T-helper 17 cell (primary cell): ENCODE data around the gene DRAM1. TPM values are rescaled to one million over a fixed set of nuclear protein-coding genes. Genes with fewer than 3 reads are reported as not detected.
A peak's percentile ranks its signal among the peaks of the same experiment; 100 is the strongest.

Experiments used
- ATAC-seq: fragments of 150-1000 bp; cut with Tn5 transposase; 2 replicates; pipeline ENCODE4 v1.10.0; 2021; ENCODE audit warnings: mild to moderate bottlenecking, moderate library complexity
- DNase-seq, 3 donors: peaks; one replicate each; pipeline versions ENCODE4 v3.0.0 to v3.0.0-alpha.2; 2020 to 2021
- H3K9me3 ChIP-seq: one replicate; pipeline ENCODE4 v1.7.0; 2013; ENCODE audit warnings: low read length, mild to moderate bottlenecking; ENCODE audit not compliant: control insufficient read depth, poor library complexity, severe bottlenecking
- H3K27ac Mint-ChIP-seq: one replicate; pipeline ENCODE4 v1.8.0; 2022; ENCODE audit warnings: mild to moderate bottlenecking, moderate library complexity, mixed read lengths
- H3K27me3 Mint-ChIP-seq: one replicate; pipeline ENCODE4 v1.8.0; 2022; ENCODE audit warnings: mixed read lengths
- H3K36me3 Mint-ChIP-seq: one replicate; pipeline ENCODE4 v1.8.0; 2022; ENCODE audit warnings: low read depth, mixed read lengths
- H3K4me1 Mint-ChIP-seq: one replicate; pipeline ENCODE4 v1.8.0; 2022; ENCODE audit warnings: mild to moderate bottlenecking, mixed read lengths
- H3K4me3 Mint-ChIP-seq: one replicate; pipeline ENCODE4 v1.8.0; 2022; ENCODE audit warnings: mild to moderate bottlenecking, moderate library complexity, mixed read lengths
- total RNA-seq, 4 donors: library from RNA in 2 of 4; stranded (reverse) in 2 of 4; gene quantifications; one replicate each; pipeline ENCODE4 v1.2.3 and lab custom pipeline; 2022 to 2026

The DRAM1 gene
- total RNA-seq (1 to 10 TPM; 1.8 to 3.1 TPM), total RNA-seq (lab: John Stamatoyannopoulos, UW) (1.4 to 2.0 reads per million in 2 donors)

DNA sequence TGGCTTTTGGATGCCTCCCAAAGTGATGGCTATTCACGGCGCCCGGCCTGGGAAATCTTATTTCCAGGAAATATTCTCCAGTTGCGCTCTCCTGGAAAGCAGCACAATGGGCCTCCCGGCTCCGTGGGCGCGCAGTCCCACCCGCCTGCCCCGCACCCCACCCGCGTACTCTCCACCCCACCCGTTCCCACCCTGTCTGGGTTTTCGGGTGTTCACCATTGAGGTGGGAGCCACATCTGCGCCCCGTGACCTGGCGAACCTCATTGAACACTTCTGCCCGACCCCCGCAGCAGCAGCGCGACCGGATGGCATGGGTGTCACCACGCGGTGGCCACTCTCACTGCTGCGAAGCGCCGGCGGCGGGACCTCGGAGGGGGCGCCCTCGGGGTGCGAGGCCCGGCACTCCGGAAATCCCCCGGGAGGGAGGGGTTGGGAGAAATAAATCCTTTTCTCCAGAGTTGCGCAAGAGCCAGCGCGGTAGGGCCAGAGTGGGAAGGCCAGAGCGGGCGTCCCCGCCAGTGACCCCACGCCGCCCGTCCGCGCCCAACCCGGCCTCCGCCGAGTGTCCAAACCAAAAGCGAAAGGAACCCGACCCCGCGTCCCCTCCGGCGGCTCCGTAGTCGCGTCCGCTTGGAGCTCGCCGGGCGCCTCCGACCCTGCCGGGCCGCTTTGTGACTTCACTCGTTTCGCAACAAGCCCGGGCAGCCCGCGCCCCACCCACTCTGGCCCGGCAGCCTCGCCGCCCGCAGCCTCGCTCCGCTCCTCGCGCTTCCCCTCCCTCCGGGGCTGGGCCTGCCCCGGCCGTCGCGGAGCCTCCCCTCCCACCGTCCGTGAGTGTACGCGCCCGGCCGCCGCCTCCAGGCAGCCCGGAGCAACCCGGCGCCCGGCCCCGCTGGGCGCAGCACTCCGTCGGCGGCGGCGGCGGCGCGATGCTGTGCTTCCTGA is at the start of gene DRAM1:
DRAM1 (plus strand) TSS at position 720 of the 945 bp plus-strand sequence; CDS start at position 930, 210 bp downstream.
- peak; percentile 51 to 58 (median 52) for DNase-seq
- ATAC-seq: peak; percentile 91
- peak within 1 kb of the TSS; percentile 83 for H3K27ac Mint-ChIP-seq
- H3K27me3 Mint-ChIP-seq: no peaks in the 10 kb centered on the region
- no peaks in the 10 kb centered on the region for H3K36me3 Mint-ChIP-seq
- peaks cover 13% of the 10 kb centered on the region for H3K4me1 Mint-ChIP-seq
- H3K9me3 ChIP-seq: no peaks in the 10 kb centered on the region
- H3K4me3 Mint-ChIP-seq: peak within 1 kb of the TSS; percentile 96

GRCh38 chr12:101828463-101829196 is 48.8 kb upstream of the DRAM1 start:
- peak overlapping the region; percentile 63 for H3K4me3 Mint-ChIP-seq
- DNase-seq (no peak), ATAC-seq (no peak)
- H3K27ac Mint-ChIP-seq: peak overlapping the region; percentile 72
- peaks cover 24% of the 10 kb centered on the region for H3K4me1 Mint-ChIP-seq
- H3K27me3 Mint-ChIP-seq: no peaks in the 10 kb centered on the region
- H3K9me3 ChIP-seq: no peaks in the 10 kb centered on the region
- H3K36me3 Mint-ChIP-seq: no peaks in the 10 kb centered on the region

- no peak for ATAC-seq
- no peaks in the 10 kb centered on the region for H3K9me3 ChIP-seq
- DNase-seq: no peak
- H3K36me3 Mint-ChIP-seq: no peaks in the 10 kb centered on the region
- peak overlapping the region; percentile 72 for H3K27ac Mint-ChIP-seq
- peak overlapping the region; percentile 93 for H3K4me3 Mint-ChIP-seq
- peaks cover 22% of the 10 kb centered on the region for H3K4me1 Mint-ChIP-seq
- no peaks in the 10 kb centered on the region for H3K27me3 Mint-ChIP-seq
Measured at GRCh38 chr12:101829639-101830366, 47.6 kb upstream of the DRAM1 start.

DNA sequence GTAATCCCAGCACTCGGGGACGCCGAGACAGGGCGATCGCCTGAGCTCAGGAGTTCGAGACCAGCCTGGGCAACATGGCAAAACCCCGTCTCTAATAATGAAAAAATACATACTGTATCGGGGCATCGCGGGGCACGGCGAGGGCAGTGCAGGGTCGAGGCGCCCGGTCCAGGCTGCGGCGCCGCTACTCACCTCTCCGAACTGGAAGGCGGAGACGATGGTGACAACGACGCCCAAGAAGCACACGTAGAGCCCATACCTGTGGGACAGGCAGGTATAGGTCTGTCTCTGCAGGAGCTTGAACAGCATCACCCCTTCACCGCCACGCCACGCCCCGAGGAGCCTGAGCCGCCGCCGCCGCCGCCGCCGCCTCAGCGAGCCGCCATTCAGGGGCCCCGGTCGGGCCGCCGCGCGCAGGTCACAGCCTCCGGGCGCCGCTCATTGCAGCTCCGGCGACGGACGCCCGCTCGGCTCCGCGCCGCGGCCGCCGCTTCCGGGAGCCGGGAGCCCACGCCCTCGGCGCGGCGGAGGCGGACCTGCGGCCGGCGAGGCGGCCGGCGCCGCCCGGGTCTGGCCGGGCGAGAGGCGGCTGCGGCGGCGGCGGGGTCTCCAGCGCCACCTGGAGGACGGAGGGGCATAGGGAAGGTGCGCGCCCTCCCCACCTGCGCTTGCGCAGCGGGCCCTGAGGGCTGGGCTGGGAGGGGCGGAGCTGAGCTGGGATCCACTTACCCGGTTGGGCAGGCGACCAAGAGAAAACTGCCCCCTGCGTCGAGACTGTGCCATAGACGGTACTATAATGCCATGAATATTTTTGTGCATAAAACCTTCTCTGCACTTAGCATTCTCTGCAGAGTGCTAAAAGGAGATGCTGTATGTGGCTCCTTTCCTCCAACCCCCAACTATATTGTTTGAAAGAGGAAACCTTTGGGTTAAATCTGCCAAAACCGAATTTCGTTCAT is 46.7 kb upstream of the DRAM1 start, which contains the start of gene GNPTAB:
GNPTAB (minus strand) TSS at position 593 of the 959 bp plus-strand sequence; CDS start at position 309, 284 bp downstream.
- Mint-ChIP-seq H3K4me1 (peaks cover 15% of the 10 kb centered on the region), H3K27ac (peak within 1 kb of the TSS; percentile 72), H3K27me3 (no peaks in the 10 kb centered on the region), H3K36me3 (no peaks in the 10 kb centered on the region), H3K4me3 (peak within 1 kb of the TSS; percentile 93)
- ATAC-seq (peak; percentile 92), DNase-seq (peak; percentile 93 to 96 (median 94))
- H3K9me3 ChIP-seq: no peaks in the 10 kb centered on the region

GRCh38 chr12:101832030-101832429 is 45.4 kb upstream of the DRAM1 start:
- H3K9me3 ChIP-seq: no peaks in the 10 kb centered on the region
- Mint-ChIP-seq H3K4me1 (peaks cover 15% of the 10 kb centered on the region), H3K27me3 (no peaks in the 10 kb centered on the region), H3K27ac (no peak overlapping the region), H3K4me3 (no peak overlapping the region), H3K36me3 (no peaks in the 10 kb centered on the region)
- ATAC-seq: no peak
- DNase-seq: no peak

GRCh38 chr12:101838628-101839323 is 38.6 kb upstream of the DRAM1 start:
- H3K27me3 Mint-ChIP-seq: no peaks in the 10 kb centered on the region
- no peaks in the 10 kb centered on the region for H3K36me3 Mint-ChIP-seq
- H3K4me1 Mint-ChIP-seq: peaks cover 13% of the 10 kb centered on the region
- H3K27ac Mint-ChIP-seq: peak overlapping the region; percentile 74
- no peak overlapping the region for H3K4me3 Mint-ChIP-seq
- no peak for DNase-seq
- ATAC-seq: peak; percentile 67
- no peaks in the 10 kb centered on the region for H3K9me3 ChIP-seq

DNA sequence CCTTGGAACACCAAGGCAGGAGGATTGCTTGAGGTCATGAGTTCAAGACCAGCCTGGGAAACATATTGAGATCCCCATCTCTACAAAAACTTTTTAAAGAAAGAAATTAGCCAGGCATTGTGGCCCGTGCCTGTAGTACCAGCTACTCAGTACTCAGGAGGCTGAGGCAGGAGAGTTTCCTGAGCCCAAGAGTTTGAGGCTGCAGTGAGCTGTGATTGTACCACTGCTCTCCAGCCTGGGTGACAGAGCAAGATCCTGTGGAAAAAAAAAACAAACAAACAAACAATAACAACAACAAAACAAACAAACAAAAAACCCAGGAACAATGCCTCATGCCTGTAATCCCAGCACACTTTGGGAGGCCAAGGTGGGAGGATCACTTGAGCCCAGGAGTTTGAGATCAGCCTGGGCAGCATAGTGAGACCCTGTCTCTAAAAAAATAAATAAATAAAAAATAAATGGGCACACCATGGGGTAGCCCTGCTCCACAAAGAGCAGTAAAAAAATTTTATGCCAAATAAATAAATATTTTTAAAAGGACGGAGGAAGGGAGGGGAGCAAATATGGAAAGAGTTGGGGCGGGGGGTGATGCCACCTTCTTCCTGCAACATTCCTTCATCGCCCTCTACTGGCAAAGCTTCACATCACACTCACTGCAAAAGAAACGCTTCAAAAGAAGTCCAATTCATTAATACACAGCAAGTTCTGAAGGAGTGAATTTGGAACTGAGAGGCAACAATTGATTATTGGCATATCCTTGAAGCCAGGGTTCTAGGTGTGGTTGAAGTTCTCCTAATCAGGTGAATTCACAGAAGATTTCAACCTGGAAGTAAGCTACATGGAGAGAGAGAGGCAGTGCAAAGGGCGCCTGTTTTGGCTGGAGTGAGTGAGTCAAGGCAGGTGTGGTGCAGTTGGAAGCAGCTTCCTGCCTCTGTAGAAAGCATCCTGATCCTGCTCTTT is 37.8 kb upstream of the DRAM1 start:
- no peak overlapping the region for H3K4me3 Mint-ChIP-seq
- H3K4me1 Mint-ChIP-seq: peaks cover 11% of the 10 kb centered on the region
- peak overlapping the region; percentile 74 for H3K27ac Mint-ChIP-seq
- ATAC-seq (peak; percentile 81), DNase-seq (peak; percentile 40 to 58 (median 41))
- H3K9me3 ChIP-seq: no peaks in the 10 kb centered on the region
- no peaks in the 10 kb centered on the region for H3K36me3 Mint-ChIP-seq
- no peaks in the 10 kb centered on the region for H3K27me3 Mint-ChIP-seq

GRCh38 chr12:101841069-101841468 is 36.3 kb upstream of the DRAM1 start:
- DNase-seq (no peak), ATAC-seq (no peak)
- peaks cover 13% of the 10 kb centered on the region for H3K4me1 Mint-ChIP-seq
- no peaks in the 10 kb centered on the region for H3K27me3 Mint-ChIP-seq
- H3K36me3 Mint-ChIP-seq: no peaks in the 10 kb centered on the region
- no peaks in the 10 kb centered on the region for H3K9me3 ChIP-seq
- no peak overlapping the region for H3K4me3 Mint-ChIP-seq
- H3K27ac Mint-ChIP-seq: no peak overlapping the region

- ATAC-seq: no peak
- Mint-ChIP-seq H3K27ac (no peak overlapping the region), H3K4me3 (peak overlapping the region; percentile 67), H3K4me1 (peaks cover 5% of the 10 kb centered on the region), H3K27me3 (no peaks in the 10 kb centered on the region), H3K36me3 (no peaks in the 10 kb centered on the region)
- no peaks in the 10 kb centered on the region for H3K9me3 ChIP-seq
- DNase-seq: no peak
Measured at GRCh38 chr12:101845137-101845711, 32.2 kb upstream of the DRAM1 start.

DNA sequence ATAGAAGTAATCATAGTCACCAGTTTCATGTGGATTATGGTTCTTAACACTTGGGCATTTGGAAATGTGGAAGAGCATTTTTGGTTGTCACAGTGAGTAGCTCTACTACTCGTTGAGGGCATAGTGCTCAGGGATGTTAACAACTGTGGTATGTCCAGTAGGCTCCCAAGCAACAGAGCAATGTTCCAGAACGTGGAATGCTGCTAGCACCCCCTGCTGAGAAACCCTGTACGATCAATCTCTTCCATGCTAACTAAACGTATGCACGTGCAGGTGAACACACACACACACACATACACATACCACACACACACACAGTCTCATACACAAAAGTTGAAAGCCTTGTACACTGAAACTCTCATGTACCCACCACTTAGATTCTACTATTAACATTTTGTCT is 30.1 kb upstream of the DRAM1 start:
- peaks cover 2% of the 10 kb centered on the region for H3K4me1 Mint-ChIP-seq
- H3K36me3 Mint-ChIP-seq: no peaks in the 10 kb centered on the region
- no peaks in the 10 kb centered on the region for H3K9me3 ChIP-seq
- ATAC-seq: no peak
- no peak for DNase-seq
- H3K27ac Mint-ChIP-seq: no peak overlapping the region
- H3K27me3 Mint-ChIP-seq: no peaks in the 10 kb centered on the region
- H3K4me3 Mint-ChIP-seq: no peak overlapping the region
